Medulla oblongata (tissue), 1 donor: Measurements from ENCODE around the gene FNDC3B.
A peak's percentile ranks its signal among the peaks of the same experiment; 100 is the strongest.

Experiments used
- DNase-seq: peaks from one replicate; pipeline ENCODE4 v3.0.0-alpha.2; 2015; ENCODE audit errors: extremely low spot score

Gene FNDC3B

DNA sequence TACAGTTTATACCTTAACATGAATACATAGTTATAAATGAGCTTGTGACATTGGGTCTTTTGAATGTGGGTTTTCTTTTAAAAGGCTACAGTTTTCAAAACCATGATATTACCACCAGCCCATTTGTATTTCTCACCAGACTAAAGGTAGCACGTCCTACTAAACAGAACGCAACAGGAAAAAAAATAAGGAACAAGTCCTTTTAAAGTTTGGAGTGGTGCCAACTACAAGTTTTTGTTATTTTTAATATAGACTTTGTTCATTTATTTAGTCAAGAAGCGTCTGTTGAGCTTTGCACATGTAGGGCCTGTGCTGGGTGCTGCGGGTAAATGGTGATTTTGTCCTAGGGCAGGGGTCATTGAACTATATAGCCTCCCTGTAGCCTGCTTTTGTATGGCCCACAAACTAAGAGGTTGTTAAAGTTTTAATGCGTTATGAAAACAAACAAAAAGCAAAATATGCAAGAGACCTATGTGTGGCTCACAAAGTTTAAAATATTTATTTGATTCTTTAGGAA is 244.5 kb downstream of the FNDC3B start:
- no peak for DNase-seq

DNA sequence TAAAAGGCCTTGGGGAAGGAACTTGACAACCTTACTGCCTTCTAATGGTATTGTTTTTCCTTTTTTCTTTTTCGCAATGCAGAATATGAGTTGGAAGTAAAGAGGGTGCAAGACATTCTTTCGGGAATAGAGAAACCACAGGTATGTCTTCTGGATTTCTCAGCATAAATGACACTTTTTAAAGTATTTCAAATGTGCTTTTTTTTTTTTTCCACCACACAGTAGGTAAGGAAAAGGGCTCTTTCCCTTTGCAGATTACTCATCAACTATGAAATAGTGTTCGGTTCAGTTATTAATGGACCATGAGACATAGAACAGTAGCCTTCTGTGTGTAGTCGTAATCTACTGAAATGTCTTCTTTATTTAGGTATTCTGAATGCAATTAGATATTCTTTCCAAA is 246.5 kb downstream of the FNDC3B start:
- no peak for DNase-seq

GRCh38 chr3:172286548-172287148 is 247.3 kb downstream of the FNDC3B start:
- DNase-seq, result no peak

GRCh38 chr3:172287937-172288477 is 248.6 kb downstream of the FNDC3B start:
- no peak for DNase-seq

DNA sequence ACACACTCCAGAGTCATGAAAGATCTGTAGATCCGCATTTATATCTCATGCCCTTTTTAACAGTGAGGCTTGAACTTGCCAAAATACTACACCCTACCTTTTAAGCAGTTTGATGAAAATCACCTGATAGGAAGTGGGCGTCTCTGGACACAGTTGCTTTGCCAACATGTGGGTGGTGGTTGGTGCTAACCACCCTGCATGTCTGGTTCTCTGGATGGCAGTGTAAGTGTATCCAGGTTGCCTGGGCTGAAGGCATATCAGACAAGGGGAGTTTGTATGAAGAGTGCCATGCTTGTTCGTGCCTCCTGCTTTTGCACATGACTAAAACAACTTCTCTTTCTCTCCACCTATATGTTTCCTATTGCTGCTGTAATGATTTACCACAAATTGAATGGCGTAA is 249.3 kb downstream of the FNDC3B start:
- DNase-seq, result no peak

DNA sequence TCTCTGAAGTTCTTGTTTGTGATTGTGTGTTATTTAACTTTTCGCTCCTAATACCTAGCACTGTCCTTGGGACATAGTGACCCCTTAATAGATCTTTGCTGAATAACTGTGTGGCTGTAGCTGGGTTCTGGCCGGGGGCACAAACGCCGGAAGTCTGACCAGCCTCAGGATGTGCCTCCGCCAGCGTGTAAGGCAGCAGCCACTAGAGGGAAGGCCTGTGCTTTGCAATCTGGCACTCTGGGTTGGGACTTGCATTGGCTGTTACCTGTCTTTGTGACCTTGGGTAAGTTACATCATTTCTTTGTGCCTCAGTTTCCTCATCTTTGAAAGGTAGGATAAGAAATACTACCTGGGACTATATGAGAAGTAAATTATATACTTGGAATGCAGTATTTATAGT is 250.2 kb downstream of the FNDC3B start:
- peak; percentile 23 for DNase-seq

DNA sequence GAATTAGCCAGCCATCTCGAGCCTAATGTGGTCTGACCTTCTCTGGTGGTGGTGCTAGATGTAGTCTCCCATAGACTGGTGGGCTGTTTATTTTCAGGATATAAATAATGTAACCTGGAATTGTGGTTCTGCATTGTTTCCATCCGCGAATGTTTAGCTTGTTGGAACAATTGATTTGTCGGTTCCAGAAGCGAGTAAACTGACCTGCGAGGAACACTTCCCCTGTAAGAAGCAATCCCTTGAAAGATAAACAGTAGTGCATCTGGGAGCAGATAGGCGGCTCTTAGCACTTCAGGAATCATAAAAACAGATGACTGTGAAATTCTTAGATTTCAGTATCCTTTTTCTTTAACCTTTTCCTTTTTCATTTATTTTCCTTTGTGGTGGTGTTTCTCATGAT is 251.1 kb downstream of the FNDC3B start:
- DNase-seq, result no peak

GRCh38 chr3:172291650-172292049 is 252.3 kb downstream of the FNDC3B start:
- DNase-seq, result no peak

GRCh38 chr3:172292422-172292821 is 253.0 kb downstream of the FNDC3B start:
- DNase-seq, result no peak

GRCh38 chr3:172293093-172293492 is 253.7 kb downstream of the FNDC3B start:
- DNase-seq, result no peak

DNA sequence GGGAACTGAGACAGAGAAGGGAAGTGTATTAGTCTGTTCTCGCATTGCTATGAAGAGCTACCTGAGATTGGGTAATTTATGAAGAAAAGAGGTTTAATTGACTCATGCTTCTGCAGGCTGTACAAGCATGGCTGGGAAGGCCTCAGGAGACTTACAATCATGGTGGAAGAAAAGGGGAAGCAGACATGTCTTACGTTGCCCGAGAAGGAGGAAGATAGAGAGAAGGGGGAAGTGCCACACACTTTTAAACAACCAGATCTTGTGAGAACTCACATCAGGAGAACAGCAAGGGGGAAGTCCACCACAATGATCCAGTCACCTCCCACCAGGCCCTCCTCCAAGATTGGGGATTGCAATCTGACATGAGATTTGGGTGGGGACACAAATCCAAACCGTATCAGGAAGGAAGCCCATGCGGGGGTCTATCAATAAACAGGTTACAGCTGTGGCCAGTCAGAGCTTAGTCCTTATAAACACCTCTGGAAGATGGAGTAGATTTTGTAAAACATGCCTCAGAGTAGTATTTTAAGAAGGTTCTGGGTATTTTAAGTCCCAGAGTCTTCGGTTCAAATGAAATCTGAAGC is 254.9 kb downstream of the FNDC3B start:
- no peak for DNase-seq

DNA sequence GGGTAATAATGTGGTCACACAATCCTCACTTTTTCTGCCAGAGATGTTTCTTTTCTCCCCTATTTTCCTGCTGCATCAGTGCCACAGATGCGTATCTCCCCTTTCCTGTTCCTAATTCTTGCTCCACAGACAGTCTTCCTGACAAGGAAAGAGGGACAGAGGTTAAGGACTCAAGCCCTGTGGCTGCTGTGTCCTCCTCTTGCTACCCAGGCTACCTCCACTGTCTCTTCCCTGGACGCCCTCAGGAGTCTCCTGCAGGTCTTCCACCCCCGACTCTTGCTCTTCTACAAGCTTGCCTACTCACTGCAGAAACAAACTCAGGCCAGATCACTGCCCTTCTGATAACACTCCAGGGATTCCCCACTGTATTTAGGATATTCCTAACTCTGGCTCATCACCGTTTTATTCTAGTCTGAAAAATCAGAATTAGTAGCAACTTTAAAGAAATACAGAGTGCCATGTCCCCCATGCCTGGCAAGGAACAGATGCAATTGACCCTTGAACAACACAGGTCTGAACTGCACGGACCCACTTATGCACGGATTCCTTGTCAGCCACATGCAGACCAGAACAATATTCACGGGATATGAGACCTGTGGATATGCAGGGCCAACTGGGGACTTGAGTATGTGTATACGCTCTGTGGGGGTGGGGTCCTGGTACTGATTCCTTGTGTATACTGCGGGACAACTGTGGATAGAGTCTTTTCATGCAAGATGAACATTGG is 257.0 kb downstream of the FNDC3B start:
- DNase-seq, result no peak

DNA sequence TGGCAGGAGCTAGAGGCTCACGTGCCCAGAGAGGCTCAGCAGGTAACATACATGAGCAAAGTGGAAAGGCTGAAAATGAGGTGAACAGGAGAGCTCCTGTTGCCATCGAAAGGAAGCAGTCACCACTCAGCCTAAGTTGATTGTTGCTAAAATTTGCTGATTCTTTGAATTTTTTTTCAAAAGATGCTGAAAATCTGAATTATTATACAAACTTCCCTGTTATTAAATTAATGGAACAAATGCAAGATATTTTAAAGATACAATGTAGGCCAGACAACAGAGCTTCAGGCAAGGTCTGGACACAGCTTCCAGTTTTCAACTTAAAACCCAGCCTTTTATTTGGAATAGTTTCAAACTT is 257.6 kb downstream of the FNDC3B start:
- DNase-seq, result no peak

GRCh38 chr3:172298247-172298646 is 258.9 kb downstream of the FNDC3B start:
- no peak for DNase-seq

DNA sequence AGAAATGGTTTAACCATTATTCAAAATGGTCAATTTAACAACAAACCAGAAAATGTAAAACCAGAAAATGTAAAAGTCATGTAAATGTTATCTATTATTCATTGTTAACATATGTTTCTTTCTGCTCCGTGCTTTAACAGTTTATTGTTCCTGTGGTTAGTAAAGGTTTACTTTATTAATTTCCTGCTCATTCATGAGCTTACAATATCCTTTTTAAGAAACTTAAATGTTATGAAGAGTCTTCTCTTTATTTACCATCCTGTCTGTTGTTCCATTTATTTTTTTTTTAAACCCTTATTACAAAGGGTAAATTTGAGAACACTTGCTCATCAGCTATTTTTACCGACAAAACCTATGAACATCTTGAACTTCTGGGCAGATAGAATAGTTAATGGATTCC is 260.8 kb downstream of the FNDC3B start:
- no peak for DNase-seq

- DNase-seq, result no peak
Observed at GRCh38 chr3:172300862-172301261, 261.5 kb downstream of the FNDC3B start.

- DNase-seq, result no peak
Observed at GRCh38 chr3:172302203-172302602, 262.8 kb downstream of the FNDC3B start.

DNA sequence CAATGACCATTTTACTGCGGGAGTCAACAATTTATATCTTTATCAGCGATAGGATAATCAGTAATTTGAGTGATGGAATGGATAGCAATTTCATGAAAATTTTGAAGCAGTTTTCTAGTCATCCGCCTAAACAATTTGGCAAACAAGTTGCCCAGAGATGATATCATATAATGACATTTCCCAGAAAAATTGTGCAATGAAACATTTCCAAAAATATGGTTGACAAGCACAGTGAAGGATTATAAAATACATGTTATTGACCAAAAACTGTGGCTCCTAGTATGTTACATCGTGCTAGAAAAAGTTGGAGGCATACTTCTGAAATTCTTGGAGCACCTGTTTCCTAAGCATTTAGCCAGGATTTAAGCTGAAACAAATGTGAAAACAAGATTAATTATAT is 263.8 kb downstream of the FNDC3B start:
- no peak for DNase-seq

- DNase-seq, result no peak
Observed at GRCh38 chr3:172303941-172304558, 264.7 kb downstream of the FNDC3B start.

- DNase-seq, result no peak
Observed at GRCh38 chr3:172305552-172305951, 266.2 kb downstream of the FNDC3B start.

GRCh38 chr3:172305974-172306373 is 266.6 kb downstream of the FNDC3B start:
- DNase-seq, result no peak

DNA sequence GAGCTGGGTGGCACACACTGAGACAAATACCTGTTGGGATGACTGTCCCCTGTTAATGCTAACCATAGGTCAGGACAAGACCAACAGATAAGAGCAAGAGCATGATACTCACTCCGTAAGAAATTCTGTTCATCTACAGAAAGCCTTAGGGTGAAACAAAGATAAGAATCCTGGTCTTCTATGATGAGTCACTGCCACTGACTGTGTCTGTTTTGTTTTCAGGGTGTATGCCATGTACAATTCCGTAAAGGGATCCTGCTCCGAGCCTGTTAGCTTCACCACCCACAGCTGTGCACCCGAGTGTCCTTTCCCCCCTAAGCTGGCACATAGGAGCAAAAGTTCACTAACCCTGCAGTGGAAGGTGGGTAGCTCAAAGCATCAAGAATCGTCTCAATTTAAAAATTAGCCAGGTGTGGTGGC is 267.8 kb downstream of the FNDC3B start:
- no peak for DNase-seq
